CD8-positive, alpha-beta memory T cell (primary cell): Measurements from ENCODE around the gene KLF9. TPM values are rescaled to one million over a fixed set of nuclear protein-coding genes. Genes with fewer than 3 reads are reported as not detected.

ENCODE experiments used
- CTCF ChIA-PET: fragments of 350-600 bp; sonication (Branson Sonifier 250); formaldehyde crosslinking; loops from one replicate; lab custom pipeline; 2021; ENCODE audit warnings: antibody characterized with exemption; lab: Charles Lee
- POLR2A ChIA-PET: fragments of 350-600 bp; sonication (Branson Sonifier 250); formaldehyde crosslinking; loops from one replicate; lab custom pipeline; 2021; ENCODE audit warnings: antibody characterized with exemption; lab: Charles Lee
- DNase-seq, 5 donors: peaks; one replicate each; pipeline versions ENCODE4 v3.0.0 to v3.0.0-alpha.2; 2020 to 2022; ENCODE audit warnings: mixed read lengths in 1 of 5
- H3K27ac ChIP-seq: one replicate; pipeline ENCODE4 v1.7.0; 2013; ENCODE audit warnings: low read depth, mild to moderate bottlenecking, low read length, moderate library complexity
- H3K27me3 ChIP-seq: 2 replicates; pipeline ENCODE4 v1.7.0; 2013; ENCODE audit warnings: low read length, mild to moderate bottlenecking; ENCODE audit not compliant: insufficient read depth, poor library complexity, severe bottlenecking
- H3K36me3 ChIP-seq: 2 replicates; pipeline ENCODE4 v1.7.0; 2013; ENCODE audit warnings: mild to moderate bottlenecking, low read length, moderate library complexity; ENCODE audit not compliant: insufficient read depth
- H3K4me1 ChIP-seq: 2 replicates; pipeline ENCODE4 v1.7.0; 2013; ENCODE audit warnings: mild to moderate bottlenecking, low read length, moderate library complexity; ENCODE audit not compliant: insufficient read depth
- H3K4me3 ChIP-seq: 2 replicates; pipeline ENCODE4 v1.7.0; 2013; ENCODE audit warnings: mild to moderate bottlenecking, low read length
- H3K9me3 ChIP-seq: 2 replicates; pipeline ENCODE4 v1.7.0; 2013; ENCODE audit warnings: mild to moderate bottlenecking, low read length
- H3K27ac Mint-ChIP-seq, 8 donors: one replicate each; pipeline ENCODE4 v1.8.0; 2020 to 2021; ENCODE audit warnings: mixed read lengths in 8 of 8, mild to moderate bottlenecking in 6 of 8, inconsistent platforms in 3 of 8, moderate library complexity in 3 of 8
- H3K27me3 Mint-ChIP-seq, 2 donors: one replicate each; pipeline ENCODE4 v1.8.0; 2020 to 2021; ENCODE audit warnings: mixed read lengths in 2 of 2, mild to moderate bottlenecking in 1 of 2, moderate library complexity in 1 of 2
- H3K36me3 Mint-ChIP-seq, 3 donors: one replicate each; pipeline ENCODE4 v1.8.0; 2020 to 2021; ENCODE audit warnings: mixed read lengths in 3 of 3, inconsistent platforms in 1 of 3, mild to moderate bottlenecking in 1 of 3
- H3K4me1 Mint-ChIP-seq, 3 donors: one replicate each; pipeline ENCODE4 v1.8.0; 2020 to 2021; ENCODE audit warnings: mixed read lengths in 3 of 3, inconsistent platforms in 1 of 3, mild to moderate bottlenecking in 1 of 3
- H3K4me3 Mint-ChIP-seq, 7 donors: one replicate each; pipeline ENCODE4 v1.8.0; 2020 to 2021; ENCODE audit warnings: mixed read lengths in 7 of 7, mild to moderate bottlenecking in 6 of 7, moderate library complexity in 4 of 7, inconsistent platforms in 2 of 7
- H3K9me3 Mint-ChIP-seq, 5 donors: one replicate each; pipeline ENCODE4 v1.8.0; 2020 to 2022; ENCODE audit warnings: mixed read lengths in 5 of 5, mild to moderate bottlenecking in 3 of 5, moderate library complexity in 2 of 5, inconsistent platforms in 1 of 5
- polyA plus RNA-seq: library from polyadenylated mRNA; unstranded; fragments of 300-500 nt; fragmentation: Illumina TruSeq; gene quantifications from one replicate; pipeline ENCODE4 v1.2.3, GENCODE V29; 2021
- total RNA-seq, 2 experiments: library from RNA; stranded (reverse); gene quantifications; one replicate each; pipeline ENCODE4 v1.2.3, GENCODE V29; 2021

The KLF9 gene
- total and polyA plus RNA-seq, 3 experiments from 2014 or later, result 3.9 to 20.2 (median 19.2) TPM

GRCh38 chr9:70408393-70409040, 5.9 kb downstream of the KLF9 start:
- H3K4me1 Mint-ChIP-seq, result peaks cover 66 to 78% (median 76%) of the 10 kb centered on the region in 3 donors
- Histone ChIP-seq H3K9me3 (no peaks in the 10 kb centered on the region), H3K4me3 (no peak overlapping the region), H3K4me1 (peaks cover 54% of the 10 kb centered on the region), H3K27me3 (no peaks in the 10 kb centered on the region), H3K27ac (no peak overlapping the region), H3K36me3 (no peaks in the 10 kb centered on the region)
- H3K4me3 Mint-ChIP-seq, result peak overlapping the region in 1 of 7 donors; percentile 3
- POLR2A ChIA-PET, result interaction anchor here (0.7 to 1.7 kb wide), 5 partner anchors 10 to 13 kb away, joined by 3 to 7 read pairs (median 4); no protein-coding TSS in a partner anchor
- no peaks in the 10 kb centered on the region for H3K9me3 Mint-ChIP-seq
- H3K36me3 Mint-ChIP-seq, result peaks cover 0 to 22% (median 0%) of the 10 kb centered on the region in 3 donors
- H3K27ac Mint-ChIP-seq, result peak overlapping the region in 5 of 8 donors; percentile 21 to 96 (median 57)
- no peak for DNase-seq
- H3K27me3 Mint-ChIP-seq, result peaks cover 0 to 4% of the 10 kb centered on the region in 2 donors
- CTCF ChIA-PET, result interaction anchor here (0.8 kb wide), 1 partner anchor 68 kb away, joined by 3 read pairs; no protein-coding TSS in a partner anchor

DNA sequence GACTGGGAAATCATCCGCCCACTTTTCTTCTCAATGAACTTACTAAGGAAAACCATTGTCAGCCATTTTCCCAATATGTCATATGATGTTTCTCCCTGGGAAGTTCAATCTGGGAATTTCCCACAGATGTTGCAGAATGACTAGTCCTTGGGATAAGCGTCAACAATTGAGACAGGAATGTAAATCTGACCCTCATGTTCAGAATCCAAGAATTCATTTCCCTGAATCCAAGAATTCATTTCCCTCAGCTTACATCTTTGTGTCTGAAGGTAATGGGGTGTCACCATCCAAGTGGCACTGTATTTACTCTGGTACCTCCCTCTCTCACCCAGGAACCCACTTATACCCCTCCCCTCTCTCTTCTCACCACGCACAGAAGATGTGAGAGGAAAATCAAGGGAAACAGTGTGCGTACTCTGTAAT, 7.4 kb downstream of the KLF9 start:
- H3K27me3 Mint-ChIP-seq, result peaks cover 0 to 4% of the 10 kb centered on the region in 2 donors
- POLR2A ChIA-PET, result no interaction called here
- H3K4me1 ChIP-seq, result peaks cover 68% of the 10 kb centered on the region

GRCh38 chr9:70406434-70406862, 8.0 kb downstream of the KLF9 start:
- Histone ChIP-seq H3K27me3 (no peaks in the 10 kb centered on the region), H3K36me3 (no peaks in the 10 kb centered on the region), H3K27ac (no peak overlapping the region), H3K4me1 (peaks cover 69% of the 10 kb centered on the region), H3K9me3 (no peaks in the 10 kb centered on the region), H3K4me3 (peak overlapping the region; percentile 1)
- DNase-seq, result peak in 1 of 5 donors; percentile 44
- CTCF ChIA-PET, result interaction anchor here (0.6 to 1.2 kb wide), 5 partner anchors 8 to 78 kb away, joined by 3 read pairs; partner anchors contain the start of gene KLF9
- H3K9me3 Mint-ChIP-seq, result no peaks in the 10 kb centered on the region
- peak overlapping the region in 7 of 8 donors; percentile 72 to 97 (median 94) for H3K27ac Mint-ChIP-seq
- peaks cover 0 to 1% of the 10 kb centered on the region in 2 donors for H3K27me3 Mint-ChIP-seq
- POLR2A ChIA-PET, result interaction anchor here (0.6 to 3.0 kb wide), 2 partner anchors 14 to 21 kb away, joined by 3 to 11 read pairs; no protein-coding TSS in a partner anchor
- H3K36me3 Mint-ChIP-seq, result peaks cover 0 to 7% (median 0%) of the 10 kb centered on the region in 3 donors
- H3K4me1 Mint-ChIP-seq, result peaks cover 78 to 89% (median 89%) of the 10 kb centered on the region in 3 donors
- peak overlapping the region; percentile 61 to 84 (median 82) for H3K4me3 Mint-ChIP-seq

More for the DNA sequence above, 7.4 kb downstream of the KLF9 start:
- Mint-ChIP-seq H3K9me3 (no peaks in the 10 kb centered on the region), H3K27ac (peak overlapping the region; percentile 35 to 96 (median 68)), H3K4me3 (peak overlapping the region in 6 of 7 donors; percentile 24 to 83 (median 68)), H3K4me1 (peaks cover 78 to 91% (median 90%) of the 10 kb centered on the region in 3 donors), H3K36me3 (peaks cover 0 to 13% (median 0%) of the 10 kb centered on the region in 3 donors)
- Histone ChIP-seq H3K9me3 (no peaks in the 10 kb centered on the region), H3K27me3 (no peaks in the 10 kb centered on the region), H3K27ac (no peak overlapping the region), H3K4me3 (no peak overlapping the region), H3K36me3 (no peaks in the 10 kb centered on the region)
- no peak for DNase-seq
- CTCF ChIA-PET, result interaction anchor here (0.6 to 1.1 kb wide), 3 partner anchors 12 to 78 kb away, joined by 3 read pairs; no protein-coding TSS in a partner anchor

DNA sequence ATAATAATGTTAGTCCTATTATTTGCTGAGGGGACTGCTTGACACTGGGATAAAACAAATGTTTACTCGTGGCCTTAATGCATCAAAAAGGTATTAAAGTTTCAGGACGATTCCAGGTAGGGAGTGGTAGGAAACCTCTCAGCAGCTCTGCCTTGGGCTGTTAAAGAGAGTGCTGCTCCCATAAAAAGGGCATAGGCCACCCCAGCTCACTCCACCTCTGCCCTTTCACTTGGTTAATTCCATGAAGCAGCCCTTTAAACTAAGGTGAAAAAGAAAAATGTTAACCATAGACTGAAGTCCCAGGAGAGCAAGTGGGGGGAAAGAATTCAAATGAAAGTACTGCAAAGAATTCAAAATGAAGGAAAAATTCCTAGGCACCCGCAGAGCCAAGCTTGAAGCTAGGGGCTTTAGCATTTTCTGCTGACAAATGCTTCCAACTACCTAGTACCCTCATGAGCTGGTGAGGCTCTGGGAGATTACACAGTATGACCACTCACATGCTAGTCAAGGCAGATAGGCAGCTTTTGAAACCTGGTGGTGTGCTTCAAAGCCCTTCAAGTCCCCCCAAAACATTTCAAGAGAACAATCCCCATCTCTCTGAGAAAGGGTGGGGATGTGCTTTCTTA, 8.5 kb downstream of the KLF9 start:
- Histone ChIP-seq H3K4me1 (peaks cover 65% of the 10 kb centered on the region), H3K36me3 (no peaks in the 10 kb centered on the region), H3K27me3 (no peaks in the 10 kb centered on the region), H3K9me3 (no peaks in the 10 kb centered on the region), H3K27ac (no peak overlapping the region), H3K4me3 (no peak overlapping the region)
- Mint-ChIP-seq H3K4me1 (peaks cover 74 to 85% (median 84%) of the 10 kb centered on the region in 3 donors), H3K4me3 (peak overlapping the region; percentile 49 to 84 (median 77)), H3K36me3 (peaks cover 0 to 4% (median 0%) of the 10 kb centered on the region in 3 donors), H3K27ac (peak overlapping the region; percentile 72 to 97 (median 92)), H3K27me3 (peaks cover 0 to 1% of the 10 kb centered on the region in 2 donors), H3K9me3 (no peaks in the 10 kb centered on the region)
- ChIA-PET POLR2A (interaction anchor here (3.0 kb wide), 1 partner anchor 14 kb away, joined by 11 read pairs; no protein-coding TSS in a partner anchor), CTCF (interaction anchor here (0.8 to 1.2 kb wide), 3 partner anchors 9 to 16 kb away, joined by 3 read pairs; partner anchors contain the start of gene KLF9)
- no peak for DNase-seq

DNA sequence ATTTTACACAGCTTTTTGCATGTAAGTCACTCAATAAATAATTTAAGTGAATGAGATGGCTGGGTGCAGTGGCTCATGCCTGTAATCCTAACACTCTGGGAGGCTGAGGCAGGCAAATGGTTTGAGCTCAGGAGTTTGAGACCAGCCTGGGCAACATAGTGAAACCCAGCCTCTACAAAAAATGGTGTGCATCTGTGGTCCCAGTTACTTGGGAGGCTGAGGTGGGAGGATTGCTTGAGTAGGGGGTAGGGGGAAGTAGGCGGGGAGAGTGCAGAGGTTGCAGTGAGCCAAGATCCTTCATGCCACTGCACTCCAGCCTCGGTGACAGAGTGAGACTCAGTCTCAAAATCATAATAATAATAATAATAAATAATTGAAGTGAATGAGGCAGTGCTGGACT, 10.2 kb downstream of the KLF9 start:
- Histone ChIP-seq H3K27ac (no peak overlapping the region), H3K9me3 (no peaks in the 10 kb centered on the region), H3K27me3 (no peaks in the 10 kb centered on the region), H3K4me1 (peaks cover 68% of the 10 kb centered on the region), H3K36me3 (no peaks in the 10 kb centered on the region), H3K4me3 (no peak overlapping the region)
- Mint-ChIP-seq H3K4me3 (peak overlapping the region in 1 of 7 donors; percentile 13), H3K27me3 (peaks cover 0 to 1% of the 10 kb centered on the region in 2 donors), H3K36me3 (peaks cover 0 to 4% (median 0%) of the 10 kb centered on the region in 3 donors), H3K27ac (peak overlapping the region in 4 of 8 donors; percentile 9 to 66 (median 41)), H3K9me3 (no peaks in the 10 kb centered on the region), H3K4me1 (peaks cover 75 to 85% (median 84%) of the 10 kb centered on the region in 3 donors)
- ChIA-PET CTCF (interaction anchor here (1.2 kb wide), 1 partner anchor 10 kb away, joined by 3 read pairs; the partner anchor contains the start of gene KLF9), POLR2A (interaction anchor here (1.1 to 3.0 kb wide), 2 partner anchors 10 to 16 kb away, joined by 3 to 11 read pairs; partner anchors contain the start of gene KLF9)
- DNase-seq, result no peak

- peaks cover 0 to 1% of the 10 kb centered on the region in 2 donors for H3K27me3 Mint-ChIP-seq
- Histone ChIP-seq H3K9me3 (no peaks in the 10 kb centered on the region), H3K27me3 (no peaks in the 10 kb centered on the region), H3K27ac (no peak overlapping the region), H3K4me3 (no peak overlapping the region), H3K4me1 (peaks cover 74% of the 10 kb centered on the region), H3K36me3 (no peaks in the 10 kb centered on the region)
- ChIA-PET POLR2A (interaction anchor here (1.1 to 3.0 kb wide), 2 partner anchors 8 to 17 kb away, joined by 7 to 11 read pairs; no protein-coding TSS in a partner anchor), CTCF (interaction anchor here (1.2 kb wide), 1 partner anchor 199 kb away, joined by 3 read pairs; no protein-coding TSS in a partner anchor)
- H3K4me1 Mint-ChIP-seq, result peaks cover 80 to 88% (median 87%) of the 10 kb centered on the region in 3 donors
- DNase-seq, result no peak
- peak overlapping the region in 1 of 7 donors; percentile 15 for H3K4me3 Mint-ChIP-seq
- peaks cover 0 to 4% (median 0%) of the 10 kb centered on the region in 3 donors for H3K36me3 Mint-ChIP-seq
- peak overlapping the region in 5 of 8 donors; percentile 50 to 79 (median 71) for H3K27ac Mint-ChIP-seq
- no peaks in the 10 kb centered on the region for H3K9me3 Mint-ChIP-seq
Observed at GRCh38 chr9:70403618-70404025, 10.8 kb downstream of the KLF9 start.

DNA sequence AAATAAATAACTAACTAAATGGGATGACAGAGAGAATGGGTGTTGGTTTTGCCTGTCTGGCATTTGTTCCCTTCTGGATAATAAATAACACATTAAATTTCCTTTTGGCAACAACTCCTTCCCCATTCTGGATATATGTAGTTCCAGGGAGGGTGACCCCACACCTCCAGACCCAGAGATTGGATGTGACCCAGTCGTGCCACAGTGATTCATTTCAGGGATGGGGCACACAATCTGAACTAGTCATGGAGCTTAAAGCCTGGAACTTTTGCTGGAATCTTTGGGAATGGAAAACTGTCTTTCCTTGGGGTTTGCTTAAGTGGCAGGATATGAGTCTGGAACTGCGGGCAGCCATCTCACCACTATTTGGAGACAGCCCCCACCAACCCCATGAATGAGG, 11.3 kb downstream of the KLF9 start:
- DNase-seq, result no peak
- no peak overlapping the region for H3K4me3 ChIP-seq
- H3K27me3 Mint-ChIP-seq, result peaks cover 0 to 1% of the 10 kb centered on the region in 2 donors
- POLR2A ChIA-PET, result interaction anchor here (0.6 to 1.1 kb wide), 2 partner anchors 9 to 16 kb away, joined by 3 to 7 read pairs; no protein-coding TSS in a partner anchor
- H3K4me3 Mint-ChIP-seq, result peak overlapping the region in 1 of 7 donors; percentile 54
- H3K27me3 ChIP-seq, result no peaks in the 10 kb centered on the region
- H3K36me3 Mint-ChIP-seq, result peaks cover 0 to 4% (median 0%) of the 10 kb centered on the region in 3 donors
- peaks cover 74% of the 10 kb centered on the region for H3K4me1 ChIP-seq
- no peaks in the 10 kb centered on the region for H3K9me3 Mint-ChIP-seq
- H3K27ac Mint-ChIP-seq, result peak overlapping the region in 6 of 8 donors; percentile 35 to 79 (median 64)
- no peaks in the 10 kb centered on the region for H3K36me3 ChIP-seq
- H3K4me1 Mint-ChIP-seq, result peaks cover 77 to 88% (median 87%) of the 10 kb centered on the region in 3 donors
- CTCF ChIA-PET, result interaction anchor here (1.2 to 1.3 kb wide), 2 partner anchors 10 to 199 kb away, joined by 3 to 5 read pairs; no protein-coding TSS in a partner anchor
- H3K27ac ChIP-seq, result no peak overlapping the region
- H3K9me3 ChIP-seq, result no peaks in the 10 kb centered on the region
